Sciatic nerve (tissue), 2 donors: ENCODE results near the gene EPB41L5. TPM values are rescaled to one million over a fixed set of nuclear protein-coding genes. Genes with fewer than 3 reads are reported as not detected.
"Not testable (repeated sequence)": the region's sequence is repeated elsewhere in the genome, so short reads cannot be mapped to it uniquely, and the experiment has no call there.

Source experiments
- ATAC-seq: fragments of 200-7000 bp; cut with Tn5 transposase; one replicate; pipeline ENCODE4 v1.9.1; 2020; ENCODE audit warnings: mild to moderate bottlenecking, moderate library complexity
- DNase-seq: peaks from one replicate; pipeline ENCODE4 v3.0.0-alpha.2; 2020; ENCODE audit warnings: low spot score
- intact Hi-C: fragments of 100-400 bp; cut with DNase I; formaldehyde crosslinking; loops from one replicate; pipeline ENCODE4 v1.14.2; 2022
- total RNA-seq: library from RNA; stranded (reverse); fragmentation: NEBNext Ultra II Directional; extraction: Animal tissue kit (Norgen Biotek cat#: 25700); gene quantifications from one replicate; pipeline ENCODE4 v1.2.1, GENCODE V29; 2021
- donor health status: DM: no; HTN: no; CAD: no.
- donor health status: DM: no; HTN: no; CAD: no.

The EPB41L5 gene
- total RNA-seq, 1 donor from 2014 or later: 25.3 TPM

DNA sequence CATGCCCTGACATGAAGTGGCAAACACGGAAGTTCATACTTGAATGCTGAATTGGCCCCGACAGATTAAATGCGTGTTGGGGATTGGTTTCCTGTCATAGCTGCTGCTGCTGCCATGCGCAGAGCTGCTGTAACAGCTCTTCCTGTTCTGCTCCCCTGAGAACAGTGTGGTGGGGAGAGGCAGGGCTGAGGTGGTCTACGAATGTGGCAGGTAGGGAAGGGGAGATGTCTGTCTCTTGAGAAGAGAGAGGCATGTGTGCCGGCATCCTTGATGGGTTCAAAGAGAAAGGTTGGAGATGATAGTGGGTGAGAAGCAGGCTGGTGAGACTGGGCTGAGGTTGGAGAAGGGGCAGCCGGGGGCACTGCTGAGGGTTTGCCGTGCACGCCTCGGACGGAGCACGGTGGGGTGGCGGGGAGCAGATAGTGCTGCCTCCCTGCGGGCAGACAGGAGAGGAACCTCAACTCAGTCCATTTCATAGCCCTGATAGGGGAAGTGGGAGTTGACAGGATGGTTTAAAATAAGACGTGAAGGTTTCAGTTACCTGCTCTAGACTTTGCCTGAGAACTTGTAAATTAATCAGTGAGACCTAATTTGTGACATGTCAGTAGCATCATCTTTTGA is 164.2 kb downstream of the EPB41L5 start:
- peak; percentile 72 for ATAC-seq
- peak; percentile 62 for DNase-seq
- intact Hi-C loops: loop anchor here (10.0 kb wide), 1 partner anchor 472 kb away; no protein-coding TSS in a partner anchor

DNA sequence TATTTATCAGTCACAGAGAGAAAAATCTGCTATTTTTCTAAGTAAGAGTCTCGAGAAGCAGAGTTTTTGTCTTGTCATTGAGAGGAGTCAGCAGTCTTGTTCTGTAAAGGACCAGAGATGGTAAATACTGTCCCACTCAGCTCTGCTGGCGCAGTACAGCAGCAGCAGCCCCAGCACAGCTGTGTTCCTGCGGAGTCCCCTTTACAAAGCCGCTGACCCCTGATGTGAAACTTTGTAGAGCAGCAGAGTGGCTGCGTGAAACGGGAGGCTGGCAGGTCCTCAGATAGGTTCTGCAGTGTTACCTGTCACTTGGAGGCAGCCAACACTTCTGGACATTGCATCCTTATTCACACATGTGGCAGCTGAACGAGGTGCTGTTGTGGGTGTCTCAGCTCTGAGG is 165.1 kb downstream of the EPB41L5 start:
- intact Hi-C loops: loop anchor here (10.0 kb wide), 1 partner anchor 473 kb away; no protein-coding TSS in a partner anchor
- DNase-seq (no peak), ATAC-seq (no peak)

DNA sequence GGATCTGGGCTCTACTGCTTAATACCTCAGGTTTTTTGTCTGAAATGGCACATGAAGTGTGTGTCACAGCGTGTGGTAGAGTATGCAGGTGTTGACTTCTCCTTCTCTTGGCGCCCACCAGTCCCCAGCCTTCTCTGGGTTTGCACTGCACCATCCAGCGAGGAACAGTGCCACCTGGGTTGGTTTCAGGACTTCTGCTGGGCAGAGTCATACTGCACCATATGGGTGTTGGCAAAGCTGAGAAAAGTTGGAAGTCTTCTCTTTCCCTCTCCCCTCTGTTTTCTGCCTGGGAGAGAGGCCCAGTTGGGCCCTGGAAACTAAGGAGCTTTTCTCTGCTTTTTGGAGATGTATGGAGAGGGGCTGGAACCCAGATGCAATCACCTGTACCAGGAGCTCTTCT is 166.5 kb downstream of the EPB41L5 start:
- intact Hi-C loops: loop anchor here (10.0 kb wide), 1 partner anchor 475 kb away; no protein-coding TSS in a partner anchor
- ATAC-seq: no peak

DNA sequence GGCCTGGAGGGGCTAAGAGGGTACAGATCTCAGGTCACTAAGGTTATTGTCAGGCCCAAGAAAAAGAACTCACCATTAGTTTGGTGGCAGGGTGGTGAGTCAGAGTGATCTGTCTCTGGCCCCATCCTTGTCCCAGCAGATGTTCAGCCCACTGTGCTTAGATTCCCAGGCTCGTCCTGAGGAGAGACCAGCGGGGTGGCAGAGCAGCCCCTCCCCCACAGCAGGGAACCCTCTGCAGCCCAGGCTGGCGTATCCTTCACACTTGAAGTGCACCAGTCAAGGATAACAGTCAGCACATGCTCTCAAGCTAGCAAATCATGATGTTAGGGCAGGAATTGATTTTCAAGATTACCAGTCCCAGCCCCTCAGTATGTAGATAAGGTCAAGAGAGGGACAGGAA is 167.2 kb downstream of the EPB41L5 start:
- DNase-seq (no peak), ATAC-seq (no peak)
- intact Hi-C loops: no loop called here

More for the DNA sequence above, 166.5 kb downstream of the EPB41L5 start:
- DNase-seq: no peak

DNA sequence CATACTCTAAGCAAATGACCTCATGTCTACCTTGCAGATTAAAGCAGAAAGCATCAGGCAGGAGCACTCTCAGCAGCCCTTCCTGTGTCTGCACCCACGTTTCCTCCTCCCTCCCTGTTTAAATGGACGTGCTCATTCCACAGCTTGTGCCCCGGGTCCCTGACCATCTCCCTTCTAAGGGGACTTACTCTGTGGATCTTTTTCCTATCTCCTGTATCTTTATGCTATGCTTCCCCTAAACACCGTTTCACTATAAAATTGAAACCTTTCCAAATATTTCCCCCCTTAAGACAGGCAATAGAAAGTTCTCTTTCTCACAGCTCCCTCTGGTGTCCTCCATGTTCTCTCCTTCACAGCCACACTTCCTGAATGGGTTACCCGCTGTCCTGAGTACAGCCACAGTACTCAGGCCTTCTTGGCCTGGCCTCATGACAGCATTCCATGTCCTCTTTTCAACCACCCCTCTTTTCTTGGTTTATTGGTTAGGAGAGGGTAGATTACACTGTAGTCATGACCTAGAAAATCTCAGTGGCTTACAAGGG is 169.2 kb downstream of the EPB41L5 start:
- no peak for ATAC-seq
- no peak for DNase-seq
- intact Hi-C loops: no loop called here

DNA sequence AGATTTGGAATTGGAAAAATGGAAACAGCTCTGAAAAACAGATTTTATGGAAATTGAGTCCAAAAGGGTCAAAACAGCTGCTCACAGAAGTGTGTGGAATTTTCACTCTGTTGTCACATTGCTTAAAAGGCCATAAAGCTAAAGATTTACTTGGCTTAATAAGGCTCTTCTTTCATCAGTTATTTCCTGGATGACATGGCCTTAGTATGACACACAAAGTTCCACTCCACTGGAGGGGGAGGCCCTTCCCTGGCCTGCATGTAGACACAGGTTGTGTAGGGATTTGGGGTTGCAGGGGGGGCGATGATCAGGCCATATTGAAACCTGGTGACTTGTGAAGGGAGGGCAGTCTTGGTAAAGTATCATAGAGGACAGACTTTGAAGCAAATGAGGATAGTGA is 176.3 kb downstream of the EPB41L5 start:
- ATAC-seq (no peak), DNase-seq (no peak)
- intact Hi-C loops: no loop called here

DNA sequence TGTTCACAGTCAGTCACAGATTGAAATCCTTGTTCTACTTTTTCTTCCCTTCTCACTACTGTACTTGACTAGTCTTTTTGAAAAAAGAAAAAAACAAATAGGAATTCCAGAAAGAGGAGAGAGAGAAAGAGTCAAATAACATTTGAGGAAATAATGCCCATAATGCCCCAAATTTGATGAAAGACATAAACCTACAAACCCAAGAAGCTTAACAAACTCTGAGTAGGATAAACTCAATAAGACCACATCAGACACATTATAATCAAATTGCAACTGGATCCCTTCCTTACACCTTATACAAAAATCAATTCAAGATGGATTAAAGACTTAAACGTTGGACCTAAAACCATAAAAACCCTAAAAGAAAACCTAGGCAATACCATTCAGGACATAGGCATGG is 179.4 kb downstream of the EPB41L5 start:
- ATAC-seq: no peak
- intact Hi-C loops: no loop called here

DNA sequence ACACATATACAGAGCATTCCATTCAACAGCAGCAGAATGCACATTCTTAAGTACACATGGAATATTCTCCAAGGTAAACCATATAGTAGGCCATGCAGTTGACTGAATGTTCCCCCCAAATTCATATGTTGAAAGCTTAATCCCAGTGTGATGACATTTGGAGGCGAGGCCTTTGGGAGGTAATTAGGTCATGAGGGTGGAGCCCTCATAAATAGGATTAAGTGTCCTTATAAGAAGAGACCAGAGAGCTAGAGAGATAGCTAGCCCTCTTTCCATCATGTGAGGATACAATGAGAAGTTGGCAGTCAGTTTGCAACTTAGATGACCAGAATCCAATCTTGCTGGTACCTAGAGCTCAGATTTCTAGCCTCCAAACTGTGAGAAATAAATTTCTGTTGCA is 182.7 kb downstream of the EPB41L5 start:
- DNase-seq: no peak
- intact Hi-C loops: no loop called here
- no peak for ATAC-seq

More for the DNA sequence above, 179.4 kb downstream of the EPB41L5 start:
- DNase-seq: no peak

DNA sequence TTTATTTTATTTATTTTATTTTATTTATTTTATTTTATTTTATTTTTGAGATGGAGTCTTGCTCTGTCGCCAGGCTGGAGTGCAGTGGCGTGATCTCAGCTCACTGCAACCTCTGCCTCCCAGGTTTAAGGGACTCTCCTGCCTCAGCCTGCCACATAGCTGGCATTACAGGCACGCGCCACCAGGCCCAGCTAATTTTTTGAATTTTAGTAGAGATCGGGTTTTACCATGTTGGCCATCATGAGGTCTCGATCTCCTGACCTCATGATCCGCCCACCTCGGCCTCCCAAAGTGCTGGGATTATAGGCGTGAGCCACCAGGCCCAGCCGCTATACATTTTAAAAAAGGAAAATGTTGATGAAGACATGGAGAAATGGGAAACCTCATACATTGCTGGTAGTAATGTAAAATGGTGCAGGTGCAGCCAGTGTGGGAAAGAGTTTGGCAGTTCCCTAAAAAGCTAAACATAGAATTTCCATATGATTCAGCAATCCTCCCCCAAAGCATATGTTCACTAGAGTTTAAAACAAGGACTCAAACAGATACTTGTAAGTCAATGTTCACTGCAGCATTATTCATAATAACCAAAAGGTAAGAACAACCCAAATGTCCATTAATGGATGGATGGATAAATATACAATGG is 187.1 kb downstream of the EPB41L5 start:
- intact Hi-C loops, DNase-seq: not testable (repeated sequence)

DNA sequence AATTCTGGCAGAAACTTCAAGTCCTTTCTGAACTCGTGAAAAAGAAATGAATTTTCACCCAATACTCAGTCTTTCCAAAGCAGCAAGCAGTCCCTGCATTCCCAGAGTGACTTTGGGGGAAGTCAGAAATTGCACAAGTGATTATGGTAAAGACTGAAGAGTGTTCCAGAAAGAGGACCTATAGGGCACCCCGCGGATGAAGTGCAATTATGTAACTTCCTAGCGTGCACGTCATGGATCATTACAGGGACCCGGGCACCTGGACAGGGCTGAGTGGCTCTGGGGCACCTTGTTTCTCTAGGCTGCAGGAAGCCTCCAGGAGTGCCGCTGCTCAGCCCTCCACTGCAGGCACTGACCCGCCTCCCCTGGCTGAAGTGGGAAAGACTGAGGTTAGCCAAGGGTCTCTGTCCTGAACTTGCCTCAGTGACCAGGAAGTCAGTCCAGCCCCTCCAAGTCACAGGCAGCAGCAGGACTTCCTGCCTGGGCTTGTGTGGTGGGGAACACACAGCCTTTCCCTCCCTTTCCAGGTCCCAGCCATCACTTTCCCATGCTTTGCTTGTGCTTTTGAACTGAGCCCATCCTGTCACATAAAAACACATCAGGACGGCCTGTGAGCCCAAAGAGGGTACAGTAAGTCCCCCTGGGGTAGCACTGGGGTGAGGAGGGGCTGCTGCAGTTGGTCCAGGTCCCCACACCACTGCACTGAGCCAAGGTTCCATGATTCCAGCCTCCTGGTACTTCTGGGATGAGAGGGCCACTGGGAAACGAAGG is 190.6 kb downstream of the EPB41L5 start:
- intact Hi-C loops: no loop called here

More for the DNA sequence above, 187.1 kb downstream of the EPB41L5 start:
- not testable (repeated sequence) for ATAC-seq

DNA sequence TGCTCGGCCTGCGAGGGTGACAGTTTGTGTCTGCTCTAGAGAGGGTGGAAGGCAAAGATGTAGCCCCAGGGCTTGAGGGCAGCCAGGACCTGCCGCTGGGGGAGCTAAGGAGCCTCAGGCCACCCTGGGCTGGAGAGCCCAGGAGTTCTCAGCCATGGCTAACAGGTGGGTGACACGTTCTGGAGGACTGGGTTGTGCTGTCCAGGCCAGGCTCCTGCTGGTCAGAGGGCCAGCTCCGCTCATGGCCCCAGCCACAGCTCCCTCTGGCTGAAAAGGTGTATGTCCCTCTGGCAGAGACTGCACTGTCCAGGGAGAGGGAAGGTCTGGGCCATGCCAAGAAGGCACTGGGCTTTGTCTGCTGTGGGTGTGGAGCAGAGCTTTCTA is 191.1 kb downstream of the EPB41L5 start:
- ATAC-seq (peak; percentile 23), DNase-seq (no peak)
- intact Hi-C loops: no loop called here

More for the DNA sequence above, 190.6 kb downstream of the EPB41L5 start:
- peak; percentile 55 for ATAC-seq
- no peak for DNase-seq

DNA sequence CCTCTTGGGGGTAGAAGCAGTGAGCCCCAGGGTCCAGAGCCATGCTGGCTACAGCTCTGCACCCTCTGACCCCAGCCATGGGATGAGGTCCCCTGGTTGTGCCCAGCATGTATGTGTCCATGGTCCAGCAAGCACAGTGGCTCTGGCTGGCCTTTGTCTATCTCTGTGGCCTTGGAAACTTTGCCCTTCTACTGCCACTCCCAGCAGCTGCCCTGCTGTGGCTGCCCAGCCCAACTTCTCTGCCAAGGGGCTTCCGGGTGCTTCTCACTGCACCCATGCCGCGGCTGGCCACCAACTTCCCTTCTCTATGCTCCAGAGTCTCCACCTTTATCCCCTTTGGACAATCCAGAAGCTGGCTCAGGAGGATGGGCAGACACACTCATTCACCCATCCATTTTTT is 191.5 kb downstream of the EPB41L5 start:
- intact Hi-C loops: no loop called here
- no peak for ATAC-seq

DNA sequence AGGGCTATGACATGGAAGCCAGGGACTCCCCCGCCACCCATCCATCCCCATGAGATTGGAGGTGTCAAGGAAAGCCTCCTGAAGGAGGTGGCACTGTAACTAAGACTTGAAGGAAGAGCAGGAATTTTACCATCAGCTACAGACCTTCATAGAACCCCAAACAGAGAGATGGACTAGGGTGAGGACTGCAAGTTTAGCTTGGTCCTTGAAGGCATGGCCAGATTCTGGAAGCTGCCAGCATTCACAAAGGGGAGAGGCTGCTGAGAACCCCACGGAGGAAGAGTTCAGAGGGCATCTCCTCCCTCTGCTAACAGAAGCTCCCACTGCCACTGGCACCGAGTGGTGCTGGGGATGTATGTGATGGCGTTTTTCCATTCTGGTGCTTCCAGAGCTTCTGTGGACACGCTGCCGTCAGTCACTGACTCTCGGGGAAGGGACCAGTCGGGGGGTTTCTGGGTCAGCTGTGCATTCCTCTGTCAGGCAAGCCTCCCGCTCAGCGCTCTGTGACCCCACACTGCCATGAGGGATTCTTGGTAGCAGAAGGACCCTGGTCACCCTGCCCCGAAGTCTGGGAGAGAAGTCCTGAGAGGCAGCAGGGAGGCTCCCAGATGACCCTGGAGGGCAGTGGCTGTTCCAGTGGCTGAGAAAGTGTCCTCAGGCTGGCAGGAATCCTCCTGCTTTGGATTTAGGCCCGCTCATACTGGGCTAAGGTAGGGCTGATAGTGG is 192.2 kb downstream of the EPB41L5 start:
- no peak for DNase-seq
- intact Hi-C loops: no loop called here
- no peak for ATAC-seq

More for the DNA sequence above, 191.5 kb downstream of the EPB41L5 start:
- no peak for DNase-seq

DNA sequence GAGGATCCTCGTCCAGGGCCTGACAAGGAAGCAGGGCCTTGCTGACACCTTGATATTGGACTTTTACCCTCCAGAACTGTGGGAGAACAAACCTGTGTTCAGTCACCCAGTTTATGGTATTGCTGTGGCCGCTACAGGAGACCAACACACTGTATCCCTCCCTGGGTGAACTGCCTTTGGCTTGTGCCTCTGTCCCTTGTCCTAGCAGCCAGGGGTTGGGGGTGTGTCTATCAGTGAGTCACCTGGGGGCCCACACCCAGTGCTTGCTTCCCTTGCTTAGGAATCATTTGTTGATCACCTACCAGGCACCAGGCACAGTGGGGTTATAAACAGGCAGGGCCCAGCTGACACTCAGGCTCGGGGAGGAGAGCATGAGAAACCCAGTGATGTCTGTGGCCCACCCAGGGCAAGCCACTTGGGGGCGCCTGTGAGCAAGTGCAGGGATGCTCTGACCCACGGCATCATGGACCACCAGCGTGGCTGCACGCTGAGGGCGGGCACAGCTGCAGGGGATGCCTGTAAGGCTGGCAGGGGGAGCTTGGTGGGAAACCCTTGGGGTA is 193.2 kb downstream of the EPB41L5 start:
- intact Hi-C loops: no loop called here
- DNase-seq (no peak), ATAC-seq (no peak)

DNA sequence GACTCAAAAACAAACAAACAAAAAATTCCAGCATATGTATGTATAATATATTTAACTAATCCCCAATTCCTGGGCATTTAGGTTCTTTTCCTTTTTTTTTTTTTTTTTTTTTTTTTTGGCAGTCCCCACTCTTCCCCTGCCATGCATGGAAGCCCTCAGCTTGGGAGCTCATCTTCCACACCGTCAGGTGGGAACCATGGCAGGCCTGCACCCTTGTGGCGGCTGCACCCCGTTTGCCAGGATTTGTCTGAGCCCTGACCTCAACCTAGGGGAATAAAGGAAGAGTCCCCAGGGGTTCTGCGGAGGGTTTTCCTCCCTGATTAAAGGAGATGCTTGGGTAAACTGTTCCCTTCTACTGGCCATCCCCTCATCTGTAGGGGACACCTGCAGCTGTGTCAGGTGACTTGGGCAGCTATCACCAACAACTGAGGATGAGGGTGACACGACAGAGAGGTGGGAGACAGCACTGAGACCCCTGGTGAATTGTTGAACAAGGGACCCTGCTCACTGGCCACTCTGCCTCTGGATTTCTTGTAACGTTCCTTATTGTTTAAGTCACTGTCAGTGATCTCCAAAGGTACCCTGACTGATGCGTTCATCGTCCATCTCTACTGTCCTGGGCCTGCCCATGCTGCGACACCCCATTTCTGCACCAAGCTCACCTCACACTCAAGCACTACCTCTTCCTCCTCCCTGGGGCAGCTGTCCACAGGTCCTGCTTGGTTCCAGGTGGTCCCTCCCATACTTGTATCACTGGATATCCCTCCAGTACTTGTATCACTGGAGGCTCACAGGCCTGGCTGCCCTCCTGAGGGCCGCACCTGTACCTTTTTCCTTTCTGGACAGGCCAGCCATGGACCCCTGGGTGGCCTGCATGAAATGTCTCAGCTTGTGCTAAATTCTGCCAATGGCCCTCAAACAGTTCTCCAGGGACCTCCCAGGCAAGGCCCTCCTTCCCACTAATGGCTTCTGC is 195.8 kb downstream of the EPB41L5 start:
- no peak for DNase-seq
- intact Hi-C loops: no loop called here
- no peak for ATAC-seq

DNA sequence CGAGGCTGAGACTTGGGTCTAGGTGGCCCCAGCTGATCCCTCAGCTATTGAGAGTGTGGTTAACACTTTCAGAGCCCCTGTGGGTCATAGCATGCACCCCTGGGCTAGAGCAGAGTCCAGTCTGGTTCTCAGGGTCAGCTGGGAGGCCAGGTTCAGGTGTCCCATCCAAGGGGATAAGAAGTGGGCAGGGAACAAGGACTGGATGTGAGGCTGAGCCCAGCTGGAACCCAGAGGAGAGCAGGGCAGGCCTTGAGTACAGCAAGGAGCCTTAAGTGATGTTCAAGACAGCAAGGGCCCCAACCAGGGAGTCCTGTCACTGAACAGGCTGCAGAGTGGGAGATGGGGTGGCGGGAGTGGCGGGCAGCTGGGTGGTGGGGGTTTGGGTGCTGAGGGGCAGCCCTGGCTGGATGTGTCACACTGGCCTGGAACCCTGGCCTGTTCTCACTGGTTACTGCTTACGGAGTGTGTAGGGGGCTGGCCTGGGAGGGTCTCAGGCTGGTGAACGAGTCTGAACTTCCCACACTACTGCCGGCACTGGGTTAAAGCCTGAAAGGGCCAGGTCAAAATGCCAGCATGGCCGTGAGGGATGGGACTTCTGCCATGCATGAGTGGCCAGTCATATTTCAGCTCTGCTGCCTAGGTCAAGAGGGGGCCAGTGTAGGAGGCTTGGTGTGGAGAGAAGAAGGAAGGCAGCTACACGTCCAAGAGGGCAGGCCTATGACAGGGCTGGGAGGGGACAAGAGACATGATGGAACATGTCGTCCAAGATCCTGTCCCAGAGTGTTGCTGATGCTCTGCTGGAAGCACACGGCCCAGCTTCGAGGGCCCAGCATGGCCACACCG is 196.8 kb downstream of the EPB41L5 start:
- intact Hi-C loops: loop anchor here (5.0 kb wide), 1 partner anchor 1622 kb away; no protein-coding TSS in a partner anchor
- ATAC-seq (no peak), DNase-seq (no peak)

DNA sequence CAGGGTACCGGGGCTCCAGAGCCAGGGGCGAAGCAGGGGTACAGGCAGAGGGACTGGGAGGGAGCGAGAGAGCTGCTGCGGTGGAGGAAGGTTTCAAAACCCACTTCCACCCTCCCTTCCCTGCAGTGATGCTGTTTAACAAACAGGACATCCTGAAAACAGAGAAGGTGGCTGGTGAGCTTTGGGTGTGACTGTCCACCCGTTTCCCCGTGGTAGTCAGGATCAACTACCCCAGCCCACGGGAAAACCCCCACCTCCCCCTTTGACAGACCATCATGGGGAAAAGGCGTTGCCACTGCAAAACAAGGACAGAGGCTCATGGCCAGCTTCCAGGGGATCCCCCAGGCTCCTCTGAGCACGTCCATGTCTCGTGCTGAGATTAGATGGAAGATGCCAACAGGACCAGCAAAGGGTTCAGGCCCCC is 197.4 kb downstream of the EPB41L5 start:
- intact Hi-C loops: loop anchor here (5.0 kb wide), 1 partner anchor 1623 kb away; no protein-coding TSS in a partner anchor
- no peak for ATAC-seq
- DNase-seq: no peak
